Measurements from ENCODE around the gene TMEM132D.

- TF ChIP-seq REST (IDR thresholded peaks at IDR 0.05; ENCODE audit: insufficient read depth in 1 of 2, low read depth in 2 of 2, low read length in 1 of 2) (no peak), POLR2AphosphoS5 (IDR thresholded peaks at IDR 0.05; ENCODE audit: low read depth, low read length) (no peak)
- TF ChIP-seq, protein P1, sequence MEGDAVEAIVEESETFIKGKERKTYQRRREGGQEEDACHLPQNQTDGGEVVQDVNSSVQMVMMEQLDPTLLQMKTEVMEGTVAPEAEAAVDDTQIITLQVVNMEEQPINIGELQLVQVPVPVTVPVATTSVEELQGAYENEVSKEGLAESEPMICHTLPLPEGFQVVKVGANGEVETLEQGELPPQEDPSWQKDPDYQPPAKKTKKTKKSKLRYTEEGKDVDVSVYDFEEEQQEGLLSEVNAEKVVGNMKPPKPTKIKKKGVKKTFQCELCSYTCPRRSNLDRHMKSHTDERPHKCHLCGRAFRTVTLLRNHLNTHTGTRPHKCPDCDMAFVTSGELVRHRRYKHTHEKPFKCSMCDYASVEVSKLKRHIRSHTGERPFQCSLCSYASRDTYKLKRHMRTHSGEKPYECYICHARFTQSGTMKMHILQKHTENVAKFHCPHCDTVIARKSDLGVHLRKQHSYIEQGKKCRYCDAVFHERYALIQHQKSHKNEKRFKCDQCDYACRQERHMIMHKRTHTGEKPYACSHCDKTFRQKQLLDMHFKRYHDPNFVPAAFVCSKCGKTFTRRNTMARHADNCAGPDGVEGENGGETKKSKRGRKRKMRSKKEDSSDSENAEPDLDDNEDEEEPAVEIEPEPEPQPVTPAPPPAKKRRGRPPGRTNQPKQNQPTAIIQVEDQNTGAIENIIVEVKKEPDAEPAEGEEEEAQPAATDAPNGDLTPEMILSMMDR (IDR thresholded peaks at IDR 0.05) = no peak
These were observed 112.4 kb downstream of the TMEM132D start for GRCh38 chr12:129791396-129791795.
